Measurements from ENCODE around the gene PRKG1. TPM values are rescaled to one million over a fixed set of nuclear protein-coding genes. Genes with fewer than 3 reads are reported as not detected.

PRKG1 gene
- total and polyA plus RNA-seq, 2 donors (not counting 1 experiment from before 2014, with no cell fraction given) = not detected

DNA sequence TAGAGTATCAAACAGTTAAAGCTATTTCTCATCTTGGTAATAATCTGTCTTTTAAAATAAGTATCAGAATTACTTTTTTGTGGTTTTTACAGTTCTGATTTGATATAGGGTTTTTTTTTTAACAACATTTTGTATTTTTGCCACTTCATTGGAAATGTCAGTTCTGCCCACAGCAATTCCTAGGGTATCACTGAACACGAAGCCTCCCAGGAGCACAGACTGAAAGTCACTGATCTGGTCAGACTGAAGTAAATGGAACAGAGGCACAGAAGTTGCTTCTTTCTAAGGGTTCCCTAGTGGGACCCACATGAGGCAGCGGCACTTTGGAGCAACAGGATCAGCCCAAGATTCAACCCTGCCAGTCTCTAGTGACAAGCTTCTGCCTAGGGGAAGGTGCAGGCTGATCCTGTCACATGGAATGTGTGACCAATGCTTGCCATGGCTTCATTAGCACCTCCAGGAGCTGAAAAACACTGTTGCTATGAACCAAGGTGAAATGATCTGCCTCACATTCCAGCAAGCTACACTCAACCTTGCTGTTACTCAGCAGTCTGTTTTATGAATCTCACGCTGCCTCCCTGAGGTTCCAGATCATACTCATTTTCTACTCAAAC, 898.6 kb downstream of the PRKG1 start:
- Histone ChIP-seq H3K27me3 (replicated peaks in 1 of 4; ENCODE audit: control extremely low read depth in 1 of 4, control insufficient read depth in 3 of 4, insufficient read depth in 4 of 4, low read length in 3 of 4) (no peaks in the 10 kb centered on the region), H3K4me3 (ENCODE audit: control extremely low read depth in 1 of 5, extremely low read depth in 1 of 5, insufficient read depth in 1 of 5, low read depth in 2 of 5, low read length in 4 of 5) (no peak overlapping the region), H3K79me2 (ENCODE audit: control insufficient read depth, insufficient read depth, low read length) (no peaks in the 10 kb centered on the region), H3K9ac (ENCODE audit: low read length) (no peak overlapping the region), H3K9me3 (ENCODE audit: control extremely low read depth in 1 of 3, control insufficient read depth in 2 of 3, insufficient read depth in 1 of 3, low read length in 2 of 3) (no peaks in the 10 kb centered on the region), H3K4me2 (replicated peaks; ENCODE audit: low read depth, low read length, poor library complexity, severe bottlenecking) (no peak overlapping the region), H2AFZ (ENCODE audit: insufficient read depth, low read depth, low read length, poor library complexity, severe bottlenecking) (no peak overlapping the region), H3K27ac (ENCODE audit: low read length in 2 of 2) (no peak overlapping the region), H4K20me1 (ENCODE audit: control insufficient read depth, insufficient read depth, low read length, poor library complexity, severe bottlenecking) (no peaks in the 10 kb centered on the region), H3K36me3 (replicated peaks in 1 of 2; ENCODE audit: control extremely low read depth in 1 of 2, control insufficient read depth in 1 of 2, extremely low read depth in 1 of 2, insufficient read depth in 2 of 2, low read length in 1 of 2) (no peaks in the 10 kb centered on the region), H3K4me1 (ENCODE audit: control insufficient read depth in 2 of 2, insufficient read depth in 2 of 2, low read length in 2 of 2) (no peaks in the 10 kb centered on the region)
- no peak for TF ChIP-seq EZH2 (IDR thresholded peaks at IDR 0.05; ENCODE audit: borderline replicate concordance, insufficient read depth, low read depth, low read length, poor library complexity, severe bottlenecking)
- TF ChIP-seq, protein P1, sequence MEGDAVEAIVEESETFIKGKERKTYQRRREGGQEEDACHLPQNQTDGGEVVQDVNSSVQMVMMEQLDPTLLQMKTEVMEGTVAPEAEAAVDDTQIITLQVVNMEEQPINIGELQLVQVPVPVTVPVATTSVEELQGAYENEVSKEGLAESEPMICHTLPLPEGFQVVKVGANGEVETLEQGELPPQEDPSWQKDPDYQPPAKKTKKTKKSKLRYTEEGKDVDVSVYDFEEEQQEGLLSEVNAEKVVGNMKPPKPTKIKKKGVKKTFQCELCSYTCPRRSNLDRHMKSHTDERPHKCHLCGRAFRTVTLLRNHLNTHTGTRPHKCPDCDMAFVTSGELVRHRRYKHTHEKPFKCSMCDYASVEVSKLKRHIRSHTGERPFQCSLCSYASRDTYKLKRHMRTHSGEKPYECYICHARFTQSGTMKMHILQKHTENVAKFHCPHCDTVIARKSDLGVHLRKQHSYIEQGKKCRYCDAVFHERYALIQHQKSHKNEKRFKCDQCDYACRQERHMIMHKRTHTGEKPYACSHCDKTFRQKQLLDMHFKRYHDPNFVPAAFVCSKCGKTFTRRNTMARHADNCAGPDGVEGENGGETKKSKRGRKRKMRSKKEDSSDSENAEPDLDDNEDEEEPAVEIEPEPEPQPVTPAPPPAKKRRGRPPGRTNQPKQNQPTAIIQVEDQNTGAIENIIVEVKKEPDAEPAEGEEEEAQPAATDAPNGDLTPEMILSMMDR (IDR thresholded peaks at IDR 0.05) = no peak
- ChIA-PET POLR2A (no interaction called here), CTCF (interaction anchor here (1.0 to 1.8 kb wide), 3 partner anchors 10 to 13 kb away, joined by 3 to 5 read pairs (median 5); no protein-coding TSS in a partner anchor)
- H3K27ac Mint-ChIP-seq = no peak overlapping the region
- H3K4me3 Mint-ChIP-seq = no peak overlapping the region
- H3K27me3 Mint-ChIP-seq = peaks cover 3% of the 10 kb centered on the region
- ATAC-seq (ENCODE audit: low read depth) = no peak
- intact Hi-C loops (cut with micrococcal nuclease) = no loop called here
- 85% methylated on average over 3 of the region's 3 CpGs for WGBS (ENCODE audit: insufficient coverage)
- no peaks in the 10 kb centered on the region for H3K9me3 Mint-ChIP-seq (ENCODE audit: insufficient read depth)
- no peak for DNase-seq
- no peaks in the 10 kb centered on the region for H3K4me1 Mint-ChIP-seq

- intact Hi-C loops (cut with micrococcal nuclease) = no loop called here
- Mint-ChIP-seq H3K27me3 (no peaks in the 10 kb centered on the region), H3K9me3 (ENCODE audit: insufficient read depth) (peaks cover 9% of the 10 kb centered on the region), H3K4me1 (no peaks in the 10 kb centered on the region), H3K4me3 (no peak overlapping the region), H3K27ac (no peak overlapping the region)
- H3K4me3 ChIP-seq (ENCODE audit: control extremely low read depth in 1 of 5, extremely low read depth in 1 of 5, insufficient read depth in 1 of 5, low read depth in 2 of 5, low read length in 4 of 5) = no peak overlapping the region
- TF ChIP-seq, protein P1 (IDR thresholded peaks at IDR 0.05) = no peak
- TF ChIP-seq EZH2 (IDR thresholded peaks at IDR 0.05; ENCODE audit: borderline replicate concordance, insufficient read depth, low read depth, low read length, poor library complexity, severe bottlenecking) = no peak
- no peak overlapping the region for H2AFZ ChIP-seq (ENCODE audit: insufficient read depth, low read depth, low read length, poor library complexity, severe bottlenecking)
- no peak overlapping the region for H3K27ac ChIP-seq (ENCODE audit: low read length in 2 of 2)
- ChIA-PET POLR2A (no interaction called here), CTCF (no interaction called here)
- H3K27me3 ChIP-seq (replicated peaks in 1 of 4; ENCODE audit: control extremely low read depth in 1 of 4, control insufficient read depth in 3 of 4, insufficient read depth in 4 of 4, low read length in 3 of 4) = no peaks in the 10 kb centered on the region
- ATAC-seq (ENCODE audit: low read depth) = no peak
- H3K79me2 ChIP-seq (ENCODE audit: control insufficient read depth, insufficient read depth, low read length) = no peaks in the 10 kb centered on the region
- no peak overlapping the region for H3K4me2 ChIP-seq (replicated peaks; ENCODE audit: low read depth, low read length, poor library complexity, severe bottlenecking)
- no peaks in the 10 kb centered on the region for H4K20me1 ChIP-seq (ENCODE audit: control insufficient read depth, insufficient read depth, low read length, poor library complexity, severe bottlenecking)
- no peak for DNase-seq
- H3K9me3 ChIP-seq (ENCODE audit: control extremely low read depth in 1 of 3, control insufficient read depth in 2 of 3, insufficient read depth in 1 of 3, low read length in 2 of 3) = peaks cover 0 to 4% (median 2%) of the 10 kb centered on the region in 3 donors
- H3K4me1 ChIP-seq (ENCODE audit: control insufficient read depth in 2 of 2, insufficient read depth in 2 of 2, low read length in 2 of 2) = no peaks in the 10 kb centered on the region
- H3K9ac ChIP-seq (ENCODE audit: low read length) = no peak overlapping the region
- no peaks in the 10 kb centered on the region for H3K36me3 ChIP-seq (replicated peaks in 1 of 2; ENCODE audit: control extremely low read depth in 1 of 2, control insufficient read depth in 1 of 2, extremely low read depth in 1 of 2, insufficient read depth in 2 of 2, low read length in 1 of 2)
These were observed 906.5 kb downstream of the PRKG1 start for GRCh38 chr10:51980752-51981151.

All from B cell (primary cell).